Right renal pelvis (tissue), 4 donors: Measurements from ENCODE around the gene FOCAD. TPM values are rescaled to one million over a fixed set of nuclear protein-coding genes. Genes with fewer than 3 reads are reported as not detected.
"Not testable (repeated sequence)": the region's sequence is repeated elsewhere in the genome, so short reads cannot be mapped to it uniquely, and the experiment has no call there.

ENCODE experiments used
- DNase-seq, 4 donors: peaks; one replicate each; pipeline ENCODE4 v3.0.0-alpha.2; 2013; ENCODE audit warnings: low read depth in 4 of 4, low spot score in 3 of 4, missing footprints in 1 of 4
- polyA plus RNA-seq, 4 donors: library from polyadenylated mRNA; unstranded; fragments of 120-200 nt; gene quantifications; one replicate each; pipeline ENCODE4 v1.2.1, GENCODE V29; 2013; ENCODE audit not compliant: insufficient read length in 4 of 4

The FOCAD gene
- polyA plus RNA-seq, 4 donors, result 23.8 to 38.4 (median 32.2) TPM

DNA sequence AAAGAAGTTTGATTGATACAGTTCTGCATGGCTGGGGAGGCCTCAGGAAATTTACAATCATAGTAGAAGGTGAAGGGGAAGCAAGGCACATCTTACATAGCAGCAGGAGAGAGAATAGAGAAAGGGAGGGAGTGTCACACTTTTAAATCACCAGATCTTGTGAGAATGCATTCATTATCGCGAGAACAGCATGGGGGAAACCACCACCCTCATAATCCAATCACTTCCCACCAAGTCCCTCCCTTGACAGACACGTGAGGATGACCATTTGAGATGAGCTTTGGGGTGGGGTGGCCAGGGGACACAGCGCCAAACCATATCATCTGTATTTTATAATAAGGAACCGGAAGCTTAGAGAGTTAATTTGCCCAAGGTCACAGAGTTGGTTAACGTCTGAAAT, 13.7 kb upstream of the FOCAD start:
- no peak for DNase-seq

GRCh38 chr9:20671635-20672034, 12.4 kb upstream of the FOCAD start:
- no peak for DNase-seq

DNA sequence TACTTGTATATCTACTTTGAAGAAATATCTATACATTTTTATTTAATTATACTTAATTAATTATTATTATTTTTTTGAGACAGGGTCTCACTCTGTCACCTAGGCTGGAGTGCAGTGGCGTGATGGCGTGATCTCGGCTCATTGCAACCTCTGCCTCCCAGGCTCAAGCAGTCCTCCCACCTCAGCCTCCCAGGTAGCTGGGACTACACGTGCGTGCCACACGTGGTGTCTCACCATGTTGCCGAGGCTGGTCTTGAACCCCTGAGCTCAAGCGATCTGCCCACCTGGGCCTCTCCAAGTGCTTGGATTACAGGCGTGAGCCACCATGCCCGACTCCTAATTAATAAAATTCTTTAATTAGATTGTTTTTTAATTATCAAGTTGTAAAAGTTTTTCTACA, 10.5 kb upstream of the FOCAD start:
- DNase-seq, result not testable (repeated sequence)

GRCh38 chr9:20681467-20681866, 2.6 kb upstream of the FOCAD start:
- DNase-seq, result no peak

GRCh38 chr9:20683351-20684034, 566 bp upstream of the FOCAD start:
- no peak for DNase-seq

DNA sequence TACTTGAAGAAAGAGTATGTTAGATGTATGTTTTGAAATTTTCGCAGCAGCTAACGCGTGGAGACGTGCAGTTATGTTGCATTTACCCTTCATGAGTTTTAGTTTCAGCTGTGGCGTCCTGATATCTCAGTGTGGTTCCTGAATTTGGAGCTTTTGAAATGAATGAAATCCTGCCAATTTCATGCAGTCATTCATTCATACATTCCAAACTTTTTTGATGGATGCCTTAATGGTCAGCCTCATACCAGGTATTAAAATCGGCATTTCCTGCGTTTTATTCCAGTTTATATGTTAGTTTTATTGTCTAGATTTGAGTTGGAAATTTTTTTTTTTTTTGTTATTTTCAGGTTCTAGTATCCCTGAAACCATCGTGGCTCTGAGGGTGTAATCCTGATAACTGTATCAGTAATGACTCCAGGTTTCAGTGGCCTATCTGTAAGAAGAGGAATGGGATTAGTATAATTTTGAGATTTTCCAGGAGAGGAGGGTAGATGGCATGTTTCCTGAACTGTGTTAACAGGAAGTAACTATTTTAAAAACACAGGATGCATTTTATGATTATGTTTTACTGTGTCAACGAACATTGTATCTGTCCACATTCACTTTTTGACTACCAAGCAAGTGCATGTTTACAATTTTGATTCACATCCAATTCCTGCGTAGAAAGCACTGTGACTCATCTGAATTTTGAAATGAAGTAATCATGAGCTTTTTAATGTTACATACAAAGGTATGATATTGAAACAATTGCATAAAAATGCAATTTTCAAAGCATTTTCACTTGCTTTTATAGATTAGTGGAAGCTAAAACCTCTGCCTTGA, 1.0 kb downstream of the FOCAD start:
- no peak for DNase-seq

DNA sequence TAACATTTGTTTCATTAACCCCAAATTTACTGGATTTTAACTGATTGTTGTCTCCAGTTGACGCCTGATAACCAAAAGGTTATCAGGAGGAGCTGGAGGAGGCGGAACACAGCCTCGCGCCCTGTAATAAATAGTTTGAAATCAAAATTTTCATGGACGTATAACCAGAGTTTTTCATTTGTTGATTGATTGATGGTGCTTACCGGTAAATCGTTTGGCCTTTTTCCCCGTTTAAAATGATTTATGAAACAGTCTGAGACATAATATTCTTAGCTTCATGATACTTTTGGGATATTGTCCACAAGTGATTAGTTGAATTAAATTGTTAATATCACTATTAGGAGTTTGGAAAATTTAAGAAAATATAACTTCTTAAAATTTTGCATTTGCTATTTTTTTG, 1.7 kb downstream of the FOCAD start:
- DNase-seq, result no peak

- no peak for DNase-seq
These were observed 5.8 kb downstream of the FOCAD start for GRCh38 chr9:20689833-20690232.

- no peak for DNase-seq
These were observed 8.5 kb downstream of the FOCAD start for GRCh38 chr9:20692554-20692953.

DNA sequence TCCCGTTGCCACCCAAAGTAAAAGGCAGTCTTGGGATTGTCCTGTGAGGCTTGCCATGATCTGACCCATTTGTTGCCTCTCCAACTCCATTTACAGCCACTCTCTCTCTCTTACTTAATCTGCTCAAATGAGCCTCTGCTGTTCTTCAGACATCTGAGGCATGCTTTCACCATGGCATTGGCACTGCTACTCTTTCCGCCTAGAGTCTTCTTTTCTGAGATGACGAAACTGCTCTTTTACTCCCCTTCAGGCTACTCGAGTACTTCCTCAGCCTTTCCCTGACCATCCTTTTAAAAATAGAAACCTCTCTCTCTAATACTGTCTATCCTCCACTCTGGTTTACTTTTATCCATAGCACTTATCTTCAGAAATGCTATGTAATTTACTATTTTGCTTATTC, 9.0 kb downstream of the FOCAD start:
- no peak for DNase-seq

GRCh38 chr9:20694248-20694647, 10.2 kb downstream of the FOCAD start:
- DNase-seq, result no peak

GRCh38 chr9:20697021-20697719, 13.1 kb downstream of the FOCAD start:
- DNase-seq, result no peak

- DNase-seq, result no peak
These were observed 14.7 kb downstream of the FOCAD start for GRCh38 chr9:20698782-20699181.

DNA sequence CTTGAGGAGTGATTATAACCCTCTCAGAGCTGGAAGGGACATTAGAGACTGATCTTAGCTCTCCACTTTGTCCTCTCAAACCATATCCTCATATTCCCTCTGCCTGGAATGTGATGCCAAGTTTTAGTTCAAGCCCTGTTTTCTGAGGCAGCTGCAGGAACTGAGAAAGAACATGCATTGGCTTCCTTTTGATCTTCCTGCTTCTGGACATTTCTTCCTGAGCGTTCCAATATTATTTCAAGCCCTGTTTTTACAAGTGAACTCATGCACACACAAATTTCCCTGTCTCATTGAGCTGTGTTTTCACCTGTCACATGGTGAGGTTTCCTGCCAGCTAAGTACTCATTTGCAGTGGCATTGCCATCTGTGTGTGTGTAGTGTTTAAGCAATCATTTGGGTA, 17.0 kb downstream of the FOCAD start:
- DNase-seq, result no peak

- DNase-seq, result no peak
These were observed 18.5 kb downstream of the FOCAD start for GRCh38 chr9:20702570-20702969.

DNA sequence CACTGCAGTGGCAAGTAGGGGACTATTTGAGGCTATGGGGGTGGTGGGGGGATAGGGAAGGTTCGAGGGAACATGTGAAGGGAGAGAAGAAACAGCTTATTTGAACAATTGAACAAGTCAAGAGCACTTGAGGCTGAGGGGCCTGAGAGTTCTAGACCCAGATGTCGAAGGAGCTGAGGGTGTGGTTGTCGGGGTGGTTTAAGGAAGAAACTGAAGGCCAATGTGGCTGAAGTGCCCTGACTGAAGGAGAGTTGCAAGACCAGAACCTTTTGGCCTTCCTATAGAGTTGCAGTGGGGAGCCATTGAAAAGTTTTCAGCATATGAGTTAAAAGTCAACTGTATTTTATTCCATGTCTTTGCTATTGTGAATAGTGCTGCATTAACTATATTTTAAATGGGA, 19.1 kb downstream of the FOCAD start:
- no peak for DNase-seq

DNA sequence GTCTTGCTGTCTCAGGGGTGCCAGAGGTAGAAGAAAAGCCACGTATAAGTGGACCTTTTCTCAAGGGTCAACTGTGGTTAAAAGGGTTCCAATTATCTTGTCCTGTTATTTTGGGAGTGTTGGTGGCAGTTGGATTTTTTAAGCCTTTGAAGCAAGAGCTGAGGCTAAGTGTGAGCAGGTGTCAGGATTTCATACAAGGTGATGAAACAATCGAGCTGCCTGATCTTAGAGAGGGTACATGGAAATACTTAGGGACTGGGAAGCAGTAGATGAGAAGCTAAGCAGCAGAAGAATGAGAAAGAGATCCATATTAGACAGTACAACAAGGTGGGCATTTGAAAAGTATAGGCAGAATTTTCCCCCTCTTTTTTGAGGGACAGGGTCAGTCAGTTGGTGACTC, 23.6 kb downstream of the FOCAD start:
- DNase-seq, result no peak

- no peak for DNase-seq
These were observed 29.1 kb downstream of the FOCAD start for GRCh38 chr9:20713172-20713571.

DNA sequence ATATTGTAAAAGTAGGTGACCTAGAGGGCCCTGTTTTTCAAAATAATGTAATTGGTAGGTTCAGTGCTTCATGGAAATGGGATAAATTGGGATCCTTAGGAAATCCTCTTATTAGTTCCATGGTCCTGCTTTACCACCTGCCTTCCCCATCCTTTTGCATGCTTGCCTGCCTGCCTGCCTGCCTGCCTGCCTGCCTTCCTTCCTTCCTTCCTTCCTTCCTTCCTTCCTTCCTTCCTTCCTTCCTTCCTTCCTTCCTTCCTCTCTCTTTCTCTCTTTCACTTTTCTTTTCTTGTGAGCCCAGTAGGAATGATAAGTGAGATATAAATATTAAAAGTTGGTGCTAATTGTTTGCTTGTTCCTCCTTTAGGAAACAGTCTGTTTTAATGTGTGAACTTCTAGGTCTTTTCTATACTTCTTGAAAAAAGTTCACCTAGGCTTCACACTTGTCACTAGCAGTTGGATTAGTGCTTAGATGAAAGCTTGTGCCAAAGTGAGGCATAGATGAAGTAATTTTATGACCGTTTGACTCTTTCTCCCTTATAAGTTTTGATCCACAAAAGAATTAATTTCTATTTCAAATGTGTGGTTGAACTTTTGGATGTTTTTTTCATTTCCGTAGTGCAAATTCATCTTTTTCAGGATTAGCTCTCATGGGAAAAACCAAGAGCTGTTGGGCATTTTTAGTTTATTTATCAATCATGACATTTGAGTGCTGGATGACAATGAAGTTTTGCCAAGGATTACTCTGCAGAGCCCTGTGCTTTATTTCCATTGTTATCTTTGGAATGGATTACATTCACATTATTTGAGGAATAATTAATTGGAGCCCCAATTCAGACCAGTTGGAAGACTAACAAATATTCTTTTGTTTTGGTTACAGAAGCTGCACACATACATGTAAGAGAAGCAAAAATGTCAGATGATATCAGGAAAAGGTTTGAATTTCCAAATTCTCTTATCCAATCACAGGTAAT, 30.7 kb downstream of the FOCAD start:
- no peak for DNase-seq

DNA sequence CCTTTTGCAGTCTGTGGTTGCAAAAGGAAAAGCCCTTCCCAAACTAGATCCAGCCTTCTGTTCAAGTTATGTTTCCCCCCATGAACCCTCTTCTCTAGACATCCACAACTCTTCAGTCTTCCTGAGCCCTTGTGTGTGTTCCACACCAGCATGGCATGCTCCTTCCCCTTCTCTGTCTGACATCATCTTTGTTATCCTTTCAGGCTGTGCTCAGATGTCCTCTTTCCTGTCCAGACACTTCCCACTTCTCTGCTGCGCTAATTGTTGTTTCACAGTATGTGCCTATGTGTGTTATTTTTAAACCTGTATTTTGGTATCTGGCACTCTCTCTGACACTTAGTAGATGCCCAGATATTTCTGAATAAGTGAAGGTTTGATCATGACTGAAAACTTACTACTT, 38.2 kb downstream of the FOCAD start:
- no peak for DNase-seq
